Mammary epithelial cell (primary cell): Measurements from ENCODE around the gene VPS37D.

Source experiments
- EZH2 ChIP-seq: IDR thresholded peaks from 2 replicates; pipeline ENCODE4 v1.6.1; 2012; ENCODE audit warnings: low read length, inconsistent platforms, borderline replicate concordance
- TF ChIP-seq, protein P1 (sequence below), 2 donors: IDR thresholded peaks in 1 of 2; conservative IDR thresholded peaks in 1 of 2; 2 replicates each; pipeline ENCODE4 v1.5.1; 2011 to 2012; ENCODE audit warnings: inconsistent platforms in 2 of 2, low read length in 2 of 2, mild to moderate bottlenecking in 2 of 2, control low read depth in 1 of 2, low read depth in 1 of 2; ENCODE audit not compliant: insufficient read depth in 1 of 2; ENCODE audit errors: extremely low read depth in 1 of 2

DNA sequence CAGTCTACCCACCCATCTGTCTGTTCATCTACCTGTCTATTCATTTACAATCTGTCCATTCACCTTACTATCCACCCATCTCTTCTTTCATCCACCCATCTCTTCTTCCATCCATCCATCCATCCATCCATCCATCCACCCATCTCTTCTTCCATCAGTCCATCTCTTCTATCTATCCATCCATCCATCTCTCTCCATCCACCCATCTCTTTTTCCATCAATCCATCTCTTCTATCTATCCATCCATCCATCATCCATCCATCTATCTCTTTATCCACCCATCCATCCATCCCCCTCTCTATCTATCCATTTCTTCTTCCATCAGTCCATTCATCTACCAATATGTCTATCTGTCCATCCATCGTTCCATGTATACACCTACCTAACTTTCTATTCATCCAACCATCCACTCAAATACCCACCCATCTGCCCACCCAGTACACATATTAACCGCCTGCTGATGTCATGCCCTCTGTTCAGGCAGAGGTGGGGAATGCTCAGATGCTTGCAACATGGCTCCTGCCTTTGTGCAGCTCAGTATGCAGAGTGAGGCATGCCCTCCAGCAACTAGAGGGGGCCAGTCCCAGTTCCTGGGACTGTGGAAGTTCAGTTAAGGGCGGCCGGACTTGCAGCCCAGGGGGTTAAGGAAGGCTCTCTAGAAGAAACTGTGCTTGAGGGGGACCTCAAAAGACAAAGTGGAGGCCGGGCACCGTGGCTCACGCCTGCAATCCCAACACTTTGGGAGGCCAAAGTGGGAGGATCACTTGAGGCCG lies 32.0 kb upstream of the VPS37D start:
- TF ChIP-seq, protein P1, sequence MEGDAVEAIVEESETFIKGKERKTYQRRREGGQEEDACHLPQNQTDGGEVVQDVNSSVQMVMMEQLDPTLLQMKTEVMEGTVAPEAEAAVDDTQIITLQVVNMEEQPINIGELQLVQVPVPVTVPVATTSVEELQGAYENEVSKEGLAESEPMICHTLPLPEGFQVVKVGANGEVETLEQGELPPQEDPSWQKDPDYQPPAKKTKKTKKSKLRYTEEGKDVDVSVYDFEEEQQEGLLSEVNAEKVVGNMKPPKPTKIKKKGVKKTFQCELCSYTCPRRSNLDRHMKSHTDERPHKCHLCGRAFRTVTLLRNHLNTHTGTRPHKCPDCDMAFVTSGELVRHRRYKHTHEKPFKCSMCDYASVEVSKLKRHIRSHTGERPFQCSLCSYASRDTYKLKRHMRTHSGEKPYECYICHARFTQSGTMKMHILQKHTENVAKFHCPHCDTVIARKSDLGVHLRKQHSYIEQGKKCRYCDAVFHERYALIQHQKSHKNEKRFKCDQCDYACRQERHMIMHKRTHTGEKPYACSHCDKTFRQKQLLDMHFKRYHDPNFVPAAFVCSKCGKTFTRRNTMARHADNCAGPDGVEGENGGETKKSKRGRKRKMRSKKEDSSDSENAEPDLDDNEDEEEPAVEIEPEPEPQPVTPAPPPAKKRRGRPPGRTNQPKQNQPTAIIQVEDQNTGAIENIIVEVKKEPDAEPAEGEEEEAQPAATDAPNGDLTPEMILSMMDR (conservative IDR thresholded peaks at IDR 0.05 in 1 of 2, IDR thresholded peaks at IDR 0.05 in 1 of 2; ENCODE audit: extremely low read depth in 1 of 2, insufficient read depth in 1 of 2, low read depth in 1 of 2, low read length in 2 of 2), result no peak
- no peak for TF ChIP-seq EZH2
